HEK293 (cell line): ENCODE measurements around the gene ETV6.

ENCODE experiments used
- CTCF ChIA-PET: fragments of 350-600 bp; formaldehyde crosslinking; extraction: SDS; loops from one replicate; lab custom pipeline; 2021; ENCODE audit warnings: antibody characterized with exemption; lab: Yijun Ruan, JAX
- POLR2A ChIA-PET: fragments of 300-600 bp; formaldehyde crosslinking; extraction: SDS; loops from one replicate; lab custom pipeline; 2020; ENCODE audit warnings: antibody characterized with exemption, inconsistent platforms; lab: Yijun Ruan, JAX
- H3K27ac ChIP-seq: fragments of 200-500 bp; sonication (Bioruptor generic); 2 replicates; pipeline ENCODE4 v1.5.1; 2014; ENCODE audit warnings: low read depth, low read length, control low read depth, inconsistent platforms; ENCODE audit errors: extremely low read depth
- H3K36me3 ChIP-seq, 2 experiments: fragments of 200-500 bp in 1 of 2; sonication (Bioruptor generic) in 1 of 2; 1 replicate in 1 of 2; 2 replicates in 1 of 2; pipeline ENCODE4 v1.5.1; 2014 to 2017; ENCODE audit warnings: inconsistent platforms in 2 of 2, low read length in 2 of 2; ENCODE audit not compliant: control insufficient read depth in 2 of 2, insufficient read depth in 1 of 2
- H3K4me1 ChIP-seq: fragments of 200-500 bp; sonication (Bioruptor generic); 2 replicates; pipeline ENCODE4 v1.5.1; 2014; ENCODE audit warnings: mild to moderate bottlenecking, low read length, inconsistent platforms; ENCODE audit not compliant: control insufficient read depth, insufficient read depth
- H3K4me3 ChIP-seq: 2 replicates; pipeline ENCODE4 v1.5.1; 2011; ENCODE audit warnings: low read depth, mild to moderate bottlenecking, control low read depth, low read length, moderate library complexity
- H3K9me3 ChIP-seq: fragments of 200-500 bp; sonication (Bioruptor generic); 2 replicates; pipeline ENCODE4 v1.5.1; 2014; ENCODE audit warnings: low read depth, low read length, inconsistent platforms; ENCODE audit not compliant: control insufficient read depth, insufficient read depth
- GLI2 ChIP-seq: fragments of 450-650 bp; formaldehyde crosslinking; IDR thresholded peaks from 2 replicates; pipeline ENCODE4; 2017; ENCODE audit warnings: missing biosample characterization, missing genetic modification characterization, low read depth, borderline replicate concordance
- MZF1 ChIP-seq: fragments of 450-650 bp; formaldehyde crosslinking; IDR thresholded peaks from 2 replicates; pipeline ENCODE4 v1.5.1; 2017; ENCODE audit warnings: missing biosample characterization, missing genetic modification characterization, borderline replicate concordance
- ZBTB26 ChIP-seq: fragments of 450-650 bp; formaldehyde crosslinking; optimal IDR thresholded peaks from 2 replicates; pipeline ENCODE3; 2016; ENCODE audit warnings: missing biosample characterization, mild to moderate bottlenecking, missing genetic modification characterization
- ZBTB49 ChIP-seq: fragments of 450-650 bp; formaldehyde crosslinking; IDR thresholded peaks from 2 replicates; pipeline ENCODE4 v1.5.1; 2016; ENCODE audit warnings: missing biosample characterization, missing genetic modification characterization, low read depth
- ZFP3 ChIP-seq: fragments of 450-650 bp; formaldehyde crosslinking; IDR thresholded peaks from 2 replicates; pipeline ENCODE4 v1.5.1; 2016; ENCODE audit warnings: low read depth, missing biosample characterization, missing genetic modification characterization
- ZNF10 ChIP-seq: fragments of 450-650 bp; formaldehyde crosslinking; IDR thresholded peaks from 2 replicates; pipeline ENCODE4 v1.5.1; 2017; ENCODE audit warnings: missing biosample characterization, missing genetic modification characterization
- ZNF155 ChIP-seq: fragments of 450-650 bp; formaldehyde crosslinking; IDR thresholded peaks from 2 replicates; pipeline ENCODE4 v1.5.1; 2016; ENCODE audit warnings: missing biosample characterization, missing genetic modification characterization
- ZNF211 ChIP-seq: fragments of 450-650 bp; formaldehyde crosslinking; IDR thresholded peaks from 2 replicates; pipeline ENCODE4 v1.5.1; 2016; ENCODE audit warnings: low read depth, missing biosample characterization, missing genetic modification characterization
- ZNF214 ChIP-seq: fragments of 450-650 bp; formaldehyde crosslinking; IDR thresholded peaks from 2 replicates; pipeline ENCODE4 v1.5.1; 2017; ENCODE audit warnings: missing biosample characterization, mild to moderate bottlenecking, missing genetic modification characterization, borderline replicate concordance
- ZNF37A ChIP-seq: fragments of 450-650 bp; IDR thresholded peaks from 2 replicates; pipeline ENCODE4 v1.5.1; 2018; ENCODE audit warnings: missing biosample characterization, missing genetic modification characterization
- ZNF529 ChIP-seq: fragments of 450-650 bp; formaldehyde crosslinking; IDR thresholded peaks from 2 replicates; pipeline ENCODE4 v1.5.1; 2017; ENCODE audit warnings: missing genetic modification characterization, missing biosample characterization; ENCODE audit not compliant: insufficient replicate concordance
- ZNF560 ChIP-seq: fragments of 450-650 bp; formaldehyde crosslinking; IDR thresholded peaks from 2 replicates; pipeline ENCODE4 v1.5.1; 2017; ENCODE audit warnings: missing biosample characterization, missing genetic modification characterization, borderline replicate concordance
- ZNF561 ChIP-seq: fragments of 450-650 bp; IDR thresholded peaks from 2 replicates; pipeline ENCODE4 v1.5.1; 2018; ENCODE audit warnings: missing biosample characterization, missing genetic modification characterization, borderline replicate concordance
- ZNF600 ChIP-seq: fragments of 450-650 bp; formaldehyde crosslinking; IDR thresholded peaks from 2 replicates; pipeline ENCODE4 v1.5.1; 2016; ENCODE audit warnings: missing biosample characterization, missing genetic modification characterization
- ZNF626 ChIP-seq: fragments of 450-650 bp; sonication (Bioruptor Pico); formaldehyde crosslinking; IDR thresholded peaks from 2 replicates; pipeline ENCODE4 v1.5.1; 2018; ENCODE audit warnings: missing biosample characterization, missing genetic modification characterization, inconsistent platforms
- ZSCAN5A ChIP-seq: fragments of 450-650 bp; formaldehyde crosslinking; IDR thresholded peaks from 2 replicates; pipeline ENCODE4 v1.5.1; 2016; ENCODE audit warnings: missing biosample characterization, missing genetic modification characterization
- TF ChIP-seq, protein P1 (sequence below): fragments of 450-650 bp; formaldehyde crosslinking; IDR thresholded peaks from 2 replicates; pipeline ENCODE4 v1.5.1; 2017; ENCODE audit warnings: missing biosample characterization, missing genetic modification characterization

The ETV6 gene

DNA sequence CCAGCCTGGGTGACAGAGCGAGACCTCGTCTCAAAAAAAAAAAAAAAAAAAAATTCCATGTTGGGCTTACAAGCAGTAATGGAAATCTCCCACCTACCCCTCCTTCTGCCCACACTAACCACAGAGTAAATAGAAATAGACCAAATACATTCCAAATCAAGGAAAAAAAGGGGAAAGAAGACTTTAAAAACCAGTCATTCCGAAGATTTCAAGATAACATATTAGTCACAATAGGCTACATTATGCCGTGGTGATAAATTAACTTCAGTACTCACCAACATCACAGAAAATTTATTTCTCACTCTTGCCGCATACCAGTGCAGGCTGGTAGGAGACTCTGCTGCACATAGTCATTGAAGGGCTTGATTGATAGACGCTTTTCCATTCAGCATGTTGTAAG lies 15.5 kb upstream of the ETV6 start:
- no peak for TF ChIP-seq ZBTB26 (tag by site-specific recombination)
- no peak for TF ChIP-seq ZFP3
- CTCF ChIA-PET: no interaction called here
- no peaks in the 10 kb centered on the region for H3K9me3 ChIP-seq
- H3K4me3 ChIP-seq: no peak overlapping the region
- POLR2A ChIA-PET: interaction anchor here (0.7 kb wide), 1 partner anchor 238 kb away, joined by 4 read pairs; no protein-coding TSS in a partner anchor
- H3K27ac ChIP-seq: no peak overlapping the region
- no peaks in the 10 kb centered on the region for H3K4me1 ChIP-seq
- H3K36me3 ChIP-seq: no peaks in the 10 kb centered on the region

- no peaks in the 10 kb centered on the region for H3K9me3 ChIP-seq
- no peak for TF ChIP-seq ZNF600
- no peak for TF ChIP-seq ZBTB26 (tag by site-specific recombination)
- no peak for TF ChIP-seq ZNF214 (tag by site-specific recombination)
- TF ChIP-seq, protein P1, sequence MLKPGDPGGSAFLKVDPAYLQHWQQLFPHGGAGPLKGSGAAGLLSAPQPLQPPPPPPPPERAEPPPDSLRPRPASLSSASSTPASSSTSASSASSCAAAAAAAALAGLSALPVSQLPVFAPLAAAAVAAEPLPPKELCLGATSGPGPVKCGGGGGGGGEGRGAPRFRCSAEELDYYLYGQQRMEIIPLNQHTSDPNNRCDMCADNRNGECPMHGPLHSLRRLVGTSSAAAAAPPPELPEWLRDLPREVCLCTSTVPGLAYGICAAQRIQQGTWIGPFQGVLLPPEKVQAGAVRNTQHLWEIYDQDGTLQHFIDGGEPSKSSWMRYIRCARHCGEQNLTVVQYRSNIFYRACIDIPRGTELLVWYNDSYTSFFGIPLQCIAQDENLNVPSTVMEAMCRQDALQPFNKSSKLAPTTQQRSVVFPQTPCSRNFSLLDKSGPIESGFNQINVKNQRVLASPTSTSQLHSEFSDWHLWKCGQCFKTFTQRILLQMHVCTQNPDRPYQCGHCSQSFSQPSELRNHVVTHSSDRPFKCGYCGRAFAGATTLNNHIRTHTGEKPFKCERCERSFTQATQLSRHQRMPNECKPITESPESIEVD (tag by site-specific recombination): no peak
- TF ChIP-seq ZNF626 (tag by site-specific recombination): no peak
- no peak for TF ChIP-seq ZBTB49
- no peak for TF ChIP-seq MZF1 (tag by site-specific recombination)
- no peak for TF ChIP-seq ZNF561 (tag by site-specific recombination)
- TF ChIP-seq ZNF211: no peak
- TF ChIP-seq ZNF37A (tag by site-specific recombination): no peak
- no peak for TF ChIP-seq ZNF529 (tag by site-specific recombination)
- TF ChIP-seq GLI2 (tag by site-specific recombination): no peak
- no peak for TF ChIP-seq ZNF155 (tag by site-specific recombination)
- no peak for TF ChIP-seq ZNF560 (tag by site-specific recombination)
- TF ChIP-seq ZNF10: no peak
- TF ChIP-seq ZSCAN5A (tag by site-specific recombination): no peak
- TF ChIP-seq, all 188 proteins: peak for 0
- H3K27ac ChIP-seq: no peak overlapping the region
- POLR2A ChIA-PET: no interaction called here
- H3K36me3 ChIP-seq: no peaks in the 10 kb centered on the region
- H3K4me3 ChIP-seq: no peak overlapping the region
- CTCF ChIA-PET: interaction anchor here (0.9 kb wide), 1 partner anchor 11 kb away, joined by 3 read pairs; no protein-coding TSS in a partner anchor
- H3K4me1 ChIP-seq: no peaks in the 10 kb centered on the region
Observed at GRCh38 chr12:11635341-11635740, 14.1 kb upstream of the ETV6 start.
